Umbilical cord (tissue), 2 donors: ENCODE data around the gene HEYL. TPM values are rescaled to one million over a fixed set of nuclear protein-coding genes. Genes with fewer than 3 reads are reported as not detected.

Experiments used
- DNase-seq: peaks from one replicate; pipeline ENCODE4 v3.0.0-alpha.2; 2015; ENCODE audit warnings: low spot score
- total RNA-seq: library from RNA; depleted of rRNA; stranded (reverse); fragments of >200 nt; gene quantifications from one replicate; pipeline ENCODE4 v1.2.3, GENCODE V29; 2014; ENCODE audit warnings: low replicate concordance; ENCODE audit not compliant: insufficient read depth

HEYL gene
- total RNA-seq, result 4.1 TPM

DNA sequence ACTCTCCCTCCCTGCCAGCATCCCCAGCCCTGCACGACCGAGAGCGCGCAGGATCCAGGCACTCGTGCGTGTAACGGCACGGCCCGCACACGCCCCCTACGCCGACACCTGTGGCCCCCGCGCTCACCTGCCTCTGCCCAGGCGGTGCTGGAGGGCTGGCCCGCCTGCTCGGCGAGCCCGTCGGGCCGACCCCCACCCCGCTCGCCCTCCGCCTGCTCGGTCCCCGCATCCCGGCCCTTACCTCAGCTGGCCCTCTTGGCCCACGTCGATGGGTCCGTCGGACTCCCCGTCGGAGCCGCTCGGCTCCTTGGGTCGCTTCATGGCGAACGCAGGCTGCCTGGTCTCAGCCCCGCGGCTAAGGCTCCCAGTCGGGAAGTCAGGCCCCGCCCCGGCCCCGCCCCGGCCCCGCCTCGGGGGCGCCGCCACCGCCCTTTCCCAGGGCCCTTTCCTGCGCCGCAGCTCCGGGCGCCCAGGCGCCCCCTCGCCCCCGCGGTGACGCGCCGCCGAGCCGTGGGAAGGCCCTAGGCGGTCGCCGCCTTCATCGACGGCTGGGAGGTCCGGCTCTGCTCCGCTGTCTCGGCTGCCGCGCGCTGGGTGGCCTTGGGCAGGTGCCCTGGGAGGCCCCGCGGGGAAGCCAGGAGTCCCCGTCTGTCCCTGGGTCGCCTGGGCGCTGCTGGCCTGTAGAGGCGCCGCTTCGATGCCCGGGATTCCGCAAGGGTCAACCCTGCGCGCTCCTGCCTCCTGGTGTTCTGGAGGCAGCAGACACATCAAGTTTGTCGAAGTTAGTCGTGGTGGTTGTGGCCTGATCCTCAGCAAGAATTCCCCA is at the start of gene HEYL:
Gene HEYL (minus strand): TSS at position 339 of the 826 bp plus-strand sequence. CDS start 18 bp downstream, at position 321.
- peak; percentile 77 for DNase-seq

DNA sequence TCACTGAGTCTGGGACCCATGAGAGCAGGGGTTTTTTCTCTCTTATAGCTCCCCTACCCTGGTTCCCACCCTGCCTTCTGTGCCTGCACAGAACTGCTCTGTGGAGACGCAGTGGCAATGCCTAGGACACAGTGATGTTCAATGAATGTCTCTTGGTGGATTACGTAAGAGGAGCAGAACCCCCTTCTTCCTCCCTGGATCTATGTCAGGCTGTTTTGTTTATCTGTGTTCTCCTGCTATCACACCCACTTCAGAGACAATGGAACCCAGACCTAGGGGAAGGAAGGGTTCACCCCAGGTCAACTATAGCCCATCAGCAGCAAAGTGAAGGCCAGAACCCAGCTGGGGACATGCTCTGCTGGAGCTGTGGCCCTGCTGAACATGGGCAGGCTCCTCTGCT is 49.8 kb upstream of the HEYL start:
- no peak for DNase-seq

DNA sequence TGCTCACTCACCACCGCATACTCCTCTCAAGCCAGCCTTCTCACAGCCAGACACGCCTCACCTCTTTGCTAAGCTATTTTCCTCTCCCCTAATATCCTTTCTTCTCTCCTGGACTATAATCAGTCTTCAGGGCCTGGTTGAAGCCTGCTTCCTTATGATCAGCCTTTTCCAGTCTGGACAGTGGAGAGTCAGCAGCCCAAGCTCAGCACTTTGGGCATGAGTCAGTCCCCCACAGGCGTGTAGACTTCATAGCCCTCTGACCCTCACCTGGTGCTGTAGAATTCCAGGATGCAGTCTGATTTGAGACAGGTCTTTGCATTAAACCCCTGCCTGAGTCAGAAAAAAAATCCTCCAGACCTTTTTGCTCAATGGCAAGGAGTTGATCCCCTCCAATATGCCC is 49.3 kb upstream of the HEYL start:
- no peak for DNase-seq

DNA sequence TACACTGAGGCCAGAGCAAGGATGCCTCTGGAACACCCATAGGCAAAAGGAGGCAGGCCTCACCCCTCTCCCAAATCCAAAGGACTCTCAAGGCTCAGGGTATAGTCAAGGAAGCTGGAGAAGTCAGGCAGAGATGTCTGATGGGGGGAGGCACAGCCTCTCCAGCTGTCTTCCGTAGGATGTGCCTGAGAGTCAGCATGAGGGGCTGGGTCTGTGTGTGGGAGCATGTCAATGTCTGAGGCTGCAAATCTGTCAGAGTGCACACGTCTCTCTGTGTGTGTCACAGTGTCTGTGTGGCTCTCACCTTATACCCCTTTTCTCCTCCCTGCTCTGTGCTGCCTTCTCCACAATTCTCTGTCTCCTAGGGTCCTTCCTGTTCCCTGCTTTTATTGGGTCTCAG is 47.8 kb upstream of the HEYL start:
- no peak for DNase-seq

DNA sequence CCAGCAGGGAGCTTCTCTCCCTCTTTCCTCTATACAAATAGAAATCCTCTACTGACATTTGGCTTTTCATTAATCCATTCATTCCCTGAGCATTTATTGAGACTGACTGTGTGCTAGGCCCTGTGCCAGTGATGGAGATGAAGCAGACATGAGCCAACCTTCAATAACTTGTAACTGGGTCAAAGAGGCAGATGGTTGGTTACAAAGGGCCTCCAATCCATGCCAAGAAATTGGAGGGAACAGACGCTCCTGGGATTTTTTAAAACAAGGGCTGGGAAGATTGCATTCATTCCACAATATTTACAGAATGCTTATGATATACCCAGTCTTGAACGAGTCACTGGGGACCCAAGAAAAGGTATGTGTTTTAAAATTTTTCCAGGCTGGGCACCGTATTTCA is 45.6 kb upstream of the HEYL start:
- no peak for DNase-seq

DNA sequence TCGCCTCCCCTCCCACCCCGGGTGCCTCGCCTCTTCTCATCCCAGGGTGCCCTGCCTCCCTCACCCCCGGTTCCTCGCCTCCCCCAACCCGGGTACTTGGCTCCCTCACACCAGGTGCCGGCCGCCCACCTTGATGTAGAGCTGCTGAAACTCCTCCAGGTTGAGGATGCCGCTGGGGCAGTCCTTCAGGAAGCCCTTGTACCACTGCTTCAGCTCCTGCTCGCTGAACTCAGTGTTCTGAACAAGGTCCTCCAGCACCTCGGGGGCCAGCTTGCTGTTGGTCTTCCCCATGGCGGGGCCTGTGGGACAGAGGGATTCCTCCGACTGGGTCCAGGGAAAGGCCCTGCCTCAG is 44.8 kb upstream of the HEYL start:
- no peak for DNase-seq

DNA sequence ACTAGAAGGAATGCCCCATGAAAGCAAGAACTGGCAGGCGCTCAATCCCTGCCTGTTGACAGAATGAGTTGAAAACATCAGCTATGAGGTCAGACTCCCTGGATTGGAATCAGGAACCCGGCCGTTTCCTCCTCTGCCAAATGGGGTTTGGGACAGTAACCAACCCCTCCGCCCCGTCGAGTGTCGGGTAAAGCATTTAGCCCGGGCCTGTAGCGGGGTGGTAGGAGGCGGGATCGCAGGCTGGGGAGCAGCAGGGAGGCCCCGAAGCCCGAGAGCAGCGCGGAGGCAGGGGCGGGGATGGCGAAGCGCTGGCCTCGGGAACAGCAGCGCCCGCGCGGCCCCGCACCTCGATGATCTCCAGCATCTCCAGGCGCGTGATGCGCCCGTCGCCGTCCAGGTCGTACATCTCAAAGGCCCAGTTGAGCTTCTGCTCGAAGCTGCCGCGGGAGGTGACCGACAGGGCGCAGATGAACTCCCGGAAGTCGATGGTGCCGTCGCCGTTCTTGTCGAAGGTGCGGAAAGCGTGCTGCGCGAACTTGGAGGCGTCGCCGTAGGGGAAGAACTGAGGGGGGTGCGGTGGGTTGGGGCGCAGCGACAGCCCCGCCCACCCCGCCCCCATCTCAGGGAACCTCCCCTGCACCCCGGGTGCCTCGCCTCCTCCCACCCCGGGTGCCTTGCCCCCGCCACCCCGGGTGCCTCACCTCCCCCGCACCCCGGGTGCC is 44.3 kb upstream of the HEYL start:
- DNase-seq, result no peak

DNA sequence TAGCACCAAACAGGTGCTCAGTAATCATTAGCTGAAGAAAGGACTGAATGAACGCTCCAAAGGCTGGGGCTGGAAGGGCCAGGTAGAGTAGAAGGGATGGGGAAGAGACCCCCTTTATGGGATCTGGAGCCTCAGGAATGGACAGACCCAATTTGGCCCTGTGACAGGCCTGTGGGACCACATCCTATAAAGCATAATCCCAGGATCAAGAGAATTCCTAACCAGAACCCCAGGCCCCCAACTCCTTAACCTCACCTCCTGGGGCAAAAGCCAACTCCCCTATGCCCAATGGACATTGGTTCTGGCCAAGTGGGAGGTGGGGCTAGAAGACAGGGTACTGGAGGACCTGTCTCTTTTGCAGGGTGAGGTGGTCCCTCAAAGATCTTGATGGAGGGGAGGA is 42.6 kb upstream of the HEYL start:
- DNase-seq, result no peak

DNA sequence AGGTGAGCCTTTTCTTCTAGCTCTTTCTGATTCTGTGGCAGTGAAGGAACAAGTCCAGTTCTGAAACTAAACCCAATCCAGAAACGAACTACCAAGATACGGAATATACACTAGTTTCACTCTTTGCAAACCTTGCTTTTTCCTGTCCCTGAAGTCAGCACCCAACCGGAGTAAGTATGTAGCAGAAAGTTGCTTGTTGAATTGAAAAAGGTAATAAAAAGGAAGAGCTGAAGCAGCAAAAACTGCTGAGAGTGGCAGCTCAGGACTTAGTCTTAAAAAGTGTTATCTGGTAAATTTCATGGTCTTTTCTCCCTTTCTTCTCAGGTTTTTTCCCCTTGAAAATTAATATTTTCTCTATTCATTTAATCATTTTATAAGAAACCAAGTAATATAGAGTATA is 41.9 kb upstream of the HEYL start:
- no peak for DNase-seq

DNA sequence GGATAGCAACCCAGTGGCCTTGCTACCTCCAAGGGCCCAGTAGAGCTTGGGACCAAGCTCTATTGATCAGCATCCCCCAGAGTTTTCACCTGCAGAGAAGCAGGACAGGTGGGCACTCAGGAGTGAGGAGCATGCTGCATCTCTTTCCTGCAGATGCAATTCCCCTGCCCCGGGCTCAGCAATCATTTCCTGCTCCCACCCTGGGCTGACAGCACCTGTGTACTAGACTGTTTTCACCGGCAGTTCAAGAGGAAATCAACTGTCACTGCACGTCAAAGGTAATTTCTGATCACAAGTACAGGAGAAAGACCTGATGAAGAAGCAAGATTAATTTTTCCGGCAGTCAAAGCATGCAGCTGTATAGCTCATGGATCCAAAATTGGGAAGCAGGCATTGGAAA is 41.3 kb upstream of the HEYL start:
- no peak for DNase-seq

DNA sequence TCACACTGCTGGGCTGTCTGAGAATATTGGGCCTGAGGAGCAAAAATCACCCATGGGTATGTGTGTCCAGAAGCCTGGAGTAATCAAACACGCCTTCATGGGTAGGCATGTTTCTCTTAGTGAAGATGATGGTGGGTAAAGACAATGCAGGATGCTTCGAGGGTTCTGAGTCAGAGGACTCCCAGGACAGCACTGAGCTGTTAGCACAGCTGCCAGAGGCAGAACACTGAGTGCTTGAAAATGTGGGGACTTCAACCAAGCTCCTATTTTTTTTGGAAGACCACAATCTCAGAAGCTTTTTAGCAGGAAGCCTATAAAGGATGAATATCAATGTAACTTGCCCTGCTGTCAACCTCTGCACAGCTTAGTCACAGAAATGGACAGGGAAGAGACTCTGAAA is 40.4 kb upstream of the HEYL start:
- DNase-seq, result no peak

DNA sequence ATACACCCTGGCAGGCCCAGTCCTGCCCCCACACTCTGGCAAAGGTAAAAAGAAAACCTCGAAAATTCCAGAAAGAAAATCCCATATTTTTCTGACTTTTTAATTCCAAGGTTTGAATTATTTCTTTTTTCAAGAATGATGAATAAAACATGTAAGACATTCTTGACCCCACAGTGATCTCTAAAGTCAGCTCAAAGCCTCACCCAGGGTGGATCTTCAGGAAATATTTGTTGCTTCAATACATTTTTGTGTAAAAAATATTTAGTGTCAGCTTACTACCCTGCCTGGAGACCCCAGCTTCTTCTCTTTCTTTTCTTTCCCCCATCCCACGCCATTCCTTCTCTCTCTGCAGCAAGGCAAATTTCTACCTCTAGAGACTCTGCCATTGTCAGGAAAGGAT is 39.4 kb upstream of the HEYL start:
- no peak for DNase-seq

DNA sequence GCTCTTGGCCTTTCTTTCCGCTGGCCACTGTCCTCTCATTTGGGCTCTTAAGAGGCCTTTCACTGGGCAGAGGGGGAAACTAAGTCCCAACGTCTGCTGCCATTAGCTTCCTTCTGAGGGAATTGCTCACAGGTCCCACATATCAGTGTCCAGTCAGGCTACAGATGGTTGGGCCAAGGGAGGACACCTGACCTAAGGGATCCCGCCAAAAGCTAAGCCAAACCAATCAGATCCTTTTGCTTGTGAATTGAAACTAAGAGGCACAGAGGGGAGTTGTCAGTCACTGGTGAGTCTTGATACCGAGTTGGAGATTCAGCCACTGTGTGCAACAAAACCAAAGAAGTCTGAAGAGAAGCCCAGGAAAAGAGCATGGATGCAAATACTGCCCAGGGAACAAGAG is 38.2 kb upstream of the HEYL start:
- no peak for DNase-seq

DNA sequence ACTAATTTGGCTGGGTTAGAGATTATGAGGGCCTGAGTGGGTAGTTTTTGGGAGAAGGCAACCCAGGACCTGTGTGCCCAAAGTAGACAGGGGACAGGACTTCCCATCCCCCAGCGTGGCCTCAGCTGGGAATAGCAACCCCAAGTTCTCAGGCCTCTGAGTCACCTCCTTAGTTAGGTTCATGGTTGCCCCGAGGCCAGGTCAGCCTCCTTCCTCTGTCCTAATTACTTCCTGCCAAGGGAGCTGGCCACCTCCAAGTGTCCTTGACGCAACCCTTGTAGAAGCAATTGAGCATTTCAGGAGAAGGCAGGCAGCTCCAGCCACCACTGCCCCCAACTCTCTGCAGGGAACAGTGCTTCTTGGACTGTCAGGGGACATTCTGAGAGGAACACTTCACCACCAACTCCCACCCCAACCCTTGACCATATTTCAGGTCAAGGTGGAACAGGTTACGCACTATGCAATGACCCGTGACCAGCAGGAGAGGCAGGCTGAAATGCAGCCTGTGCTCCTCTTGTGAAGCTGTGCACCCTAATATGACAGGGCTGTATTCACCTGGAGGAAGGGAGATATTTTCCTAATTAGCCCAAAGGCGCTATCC is 37.6 kb upstream of the HEYL start:
- no peak for DNase-seq

DNA sequence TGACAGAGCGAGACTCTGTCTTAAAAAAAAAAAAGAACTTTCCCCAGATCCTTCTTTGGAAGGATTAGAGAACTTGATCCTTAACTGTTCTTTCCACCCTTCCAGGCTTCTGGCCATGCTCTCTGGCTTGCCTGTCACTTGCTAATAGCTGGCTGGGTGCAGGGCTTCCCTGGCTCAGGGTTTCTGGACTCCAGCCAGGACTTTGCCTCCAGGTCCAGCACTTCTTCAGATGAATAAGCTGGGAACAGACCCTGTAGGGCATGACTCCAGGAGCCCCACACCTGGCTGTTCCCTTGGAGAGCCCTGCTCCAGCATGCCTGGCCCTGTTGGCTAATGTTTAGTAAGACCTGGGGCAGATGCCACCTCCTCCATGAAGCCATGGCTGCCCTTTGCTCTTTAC is 35.8 kb upstream of the HEYL start:
- no peak for DNase-seq

DNA sequence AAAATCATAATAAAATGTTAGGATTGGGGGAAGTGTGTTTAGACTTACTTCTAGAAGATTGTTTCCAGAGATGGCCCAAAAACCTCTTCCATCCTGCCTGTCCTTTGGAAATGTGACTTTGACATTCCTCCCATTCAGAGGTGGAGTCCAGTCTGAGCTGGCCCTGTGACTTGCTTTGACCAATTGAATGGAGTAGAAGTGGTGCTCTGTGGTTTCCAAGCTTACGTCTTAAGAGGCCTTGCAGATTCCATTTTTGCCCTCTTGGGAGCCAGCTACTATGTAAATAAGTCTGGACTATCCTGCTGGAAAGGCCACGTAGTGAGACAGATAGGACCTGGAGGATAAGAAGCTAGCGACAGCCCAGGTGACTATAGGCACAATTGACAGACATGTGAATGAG is 33.8 kb upstream of the HEYL start:
- no peak for DNase-seq

DNA sequence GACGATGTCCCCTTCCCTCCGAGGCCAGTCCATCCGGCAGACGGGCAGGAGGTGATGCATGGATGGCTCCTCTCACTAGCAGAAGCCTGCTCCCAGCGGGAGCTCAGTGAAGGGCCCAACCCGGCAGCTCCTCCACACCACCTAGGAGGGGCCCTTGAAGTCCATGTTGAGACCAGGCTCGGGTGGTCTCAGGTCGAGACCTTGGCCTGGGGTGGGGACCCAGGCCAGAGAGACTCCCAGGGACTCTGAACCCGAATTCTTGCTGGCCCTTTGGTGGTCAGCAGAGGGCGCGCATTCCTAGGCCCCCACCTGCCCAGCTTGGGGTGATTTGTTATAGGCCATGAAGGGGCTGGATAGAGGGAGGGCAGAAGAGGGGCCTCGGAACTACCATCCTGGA is 33.1 kb upstream of the HEYL start:
- DNase-seq, result no peak

DNA sequence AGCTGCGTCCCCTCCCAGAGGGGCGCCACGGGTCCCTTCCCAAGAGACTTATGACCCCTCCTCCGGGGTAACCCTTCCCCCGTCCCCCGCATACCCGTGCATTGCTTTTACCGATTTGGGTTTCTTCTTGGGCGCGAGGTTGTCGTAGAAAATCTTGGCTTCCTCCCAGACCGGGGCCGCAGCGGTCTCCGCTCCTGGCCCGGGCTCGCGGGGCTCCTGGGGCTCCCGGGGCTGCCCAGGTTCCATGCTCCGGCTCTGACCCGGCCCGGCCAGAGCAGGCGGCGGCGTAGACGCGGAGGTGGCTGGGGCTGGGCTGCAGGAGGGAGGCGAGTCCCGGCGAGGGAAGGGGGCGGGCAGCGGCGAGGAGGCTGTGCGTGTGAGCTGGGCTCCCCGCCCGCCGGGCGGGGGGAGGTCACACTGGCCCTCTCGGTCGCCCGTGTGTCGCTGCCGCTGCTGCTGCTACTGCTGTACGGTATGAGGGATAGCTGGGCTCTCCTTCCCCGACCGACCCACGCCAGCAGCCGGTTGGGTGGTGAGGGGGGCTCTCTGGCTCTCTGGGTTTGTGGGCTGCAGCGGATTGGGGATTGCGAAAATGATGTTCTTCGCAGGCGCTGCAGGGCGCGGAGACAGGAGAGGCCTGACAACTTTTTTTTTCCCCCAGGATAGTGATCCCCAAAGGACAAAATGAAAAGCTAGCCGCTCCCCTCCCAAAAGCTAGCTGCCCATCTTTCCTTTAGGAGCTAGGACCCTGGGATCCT is 32.5 kb upstream of the HEYL start, which contains the start of gene NT5C1A:
Gene NT5C1A (minus strand): TSS at position 315 of the 758 bp plus-strand sequence. CDS start 69 bp downstream, at position 246.
- no peak for DNase-seq

DNA sequence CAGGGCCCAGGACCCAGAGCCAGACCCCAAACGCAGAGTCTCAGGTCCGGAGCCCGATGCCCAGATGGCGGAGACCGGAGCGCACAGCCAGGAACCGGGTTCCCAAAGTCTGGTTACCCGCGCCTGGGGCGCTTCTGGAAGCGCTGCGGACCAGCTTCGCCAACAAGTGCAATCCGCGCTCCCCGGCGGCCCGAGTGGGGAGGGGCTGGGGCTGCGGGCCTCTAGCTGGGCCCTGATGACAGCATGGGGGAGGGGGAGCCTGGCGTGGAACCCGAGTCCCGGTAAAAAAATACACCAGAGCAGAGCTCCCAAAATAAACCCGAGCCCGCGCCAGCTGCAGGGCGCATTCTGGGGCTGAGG is 32.0 kb upstream of the HEYL start:
- DNase-seq, result peak; percentile 36

DNA sequence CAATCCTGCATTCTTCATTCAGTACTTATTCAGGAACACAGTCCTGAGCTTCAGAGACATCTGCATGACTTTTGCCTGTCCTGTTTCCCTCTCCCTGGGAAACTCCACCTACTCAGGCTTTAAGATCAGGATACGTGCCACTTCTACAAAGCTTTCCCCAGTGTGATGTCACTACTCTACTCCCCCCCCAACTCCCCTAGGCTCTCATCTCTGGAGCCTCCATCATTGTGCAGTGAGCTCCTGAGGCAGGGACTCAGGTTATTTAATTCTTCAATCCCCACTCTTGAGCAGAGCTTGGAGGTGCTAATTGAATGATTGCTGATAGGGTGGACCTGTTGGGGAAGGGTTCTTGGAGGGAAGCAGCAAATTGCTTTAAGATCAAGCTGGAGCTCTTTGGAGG is 31.2 kb upstream of the HEYL start:
- DNase-seq, result no peak

DNA sequence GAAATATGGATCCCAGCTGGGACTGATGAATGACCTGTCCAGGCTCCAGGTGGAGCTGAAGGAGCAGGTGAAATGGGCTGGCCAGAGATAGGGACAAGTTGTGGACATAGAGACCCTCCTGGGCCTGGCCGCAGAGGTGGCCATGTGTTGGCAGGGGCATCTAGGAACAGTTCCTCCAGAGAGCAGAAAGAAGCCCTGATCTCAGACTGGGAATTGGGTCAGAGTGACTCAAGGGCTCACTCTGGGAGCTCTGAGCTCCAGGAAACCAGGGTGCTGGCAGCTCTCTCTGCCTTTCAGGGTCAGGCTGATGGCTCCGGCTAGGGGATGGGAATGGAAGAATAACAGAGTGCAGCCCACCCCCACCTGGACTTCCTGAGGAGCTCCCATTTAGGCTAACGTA is 29.5 kb upstream of the HEYL start:
- DNase-seq, result no peak

DNA sequence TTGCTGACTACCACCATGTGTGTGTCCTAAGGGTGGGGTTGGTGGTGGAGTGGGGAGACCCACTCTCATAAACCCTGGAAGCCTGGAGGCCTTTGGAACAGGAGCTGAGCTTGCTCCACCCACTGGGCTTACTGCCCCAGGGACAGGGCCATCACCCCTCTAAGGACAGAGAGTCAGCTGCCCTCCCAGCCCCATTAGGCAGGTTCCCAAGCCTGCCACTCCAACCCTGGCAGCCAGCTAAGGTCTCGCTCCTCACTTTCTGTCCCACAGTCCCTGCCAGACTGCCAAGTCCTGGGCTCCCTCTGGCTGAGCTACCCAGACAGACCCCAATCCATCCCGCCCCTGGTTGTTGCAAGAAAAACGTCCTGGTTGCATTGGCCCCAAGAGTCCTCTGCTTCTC is 28.7 kb upstream of the HEYL start:
- no peak for DNase-seq
